Measurements from ENCODE around the gene DNAJC11.

The DNAJC11 gene

DNA sequence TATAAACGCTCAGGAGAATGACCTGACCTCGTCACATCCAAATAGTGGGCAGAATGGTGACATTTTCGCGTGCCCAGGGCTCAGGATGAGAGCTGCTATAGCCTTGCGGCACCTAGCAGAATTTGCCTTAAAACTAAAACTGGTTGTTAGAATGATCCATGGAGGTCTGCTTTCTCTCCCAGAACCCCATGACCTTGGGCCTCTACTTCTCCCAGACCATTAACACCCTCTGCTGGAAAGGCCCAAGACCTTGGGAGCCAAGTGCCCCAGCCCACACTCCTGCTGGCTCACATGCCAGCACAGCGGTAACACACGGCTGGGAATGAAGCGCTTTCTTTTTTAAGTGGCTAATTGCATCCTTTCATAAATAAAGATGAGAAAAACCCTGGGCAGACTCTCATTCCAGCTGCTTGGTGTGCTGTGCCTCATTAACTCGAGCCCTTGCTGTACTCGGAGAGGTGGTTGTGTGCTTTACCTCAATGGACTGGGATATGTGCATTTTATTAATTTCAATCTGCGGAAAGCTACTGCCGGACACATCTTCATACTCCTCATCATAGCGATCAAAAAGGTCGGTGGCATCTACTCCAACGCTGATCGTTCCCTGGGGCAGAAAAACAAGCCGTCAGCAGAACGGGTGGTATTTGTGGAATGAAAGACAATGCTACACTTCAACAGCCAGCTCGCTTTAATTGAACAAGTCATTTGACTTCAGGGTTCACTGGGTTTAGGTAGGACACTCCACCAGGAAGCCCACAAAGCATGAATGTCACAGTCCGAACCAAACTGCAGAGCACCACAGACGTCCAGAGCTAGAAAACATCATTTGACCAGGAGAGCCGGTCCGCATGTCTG, 48.0 kb downstream of the DNAJC11 start:
- POLR2A ChIA-PET = no interaction called here
- CTCF ChIA-PET = interaction anchor here (0.8 to 5.4 kb wide), 8 partner anchors 7 to 215 kb away, joined by 3 to 49 read pairs (median 6); partner anchors contain the start of genes NOL9, PLEKHG5 and TAS1R1
- H3K4me3 ChIP-seq (ENCODE audit: low read depth, low read length) = no peak overlapping the region
- TF ChIP-seq, protein P1, sequence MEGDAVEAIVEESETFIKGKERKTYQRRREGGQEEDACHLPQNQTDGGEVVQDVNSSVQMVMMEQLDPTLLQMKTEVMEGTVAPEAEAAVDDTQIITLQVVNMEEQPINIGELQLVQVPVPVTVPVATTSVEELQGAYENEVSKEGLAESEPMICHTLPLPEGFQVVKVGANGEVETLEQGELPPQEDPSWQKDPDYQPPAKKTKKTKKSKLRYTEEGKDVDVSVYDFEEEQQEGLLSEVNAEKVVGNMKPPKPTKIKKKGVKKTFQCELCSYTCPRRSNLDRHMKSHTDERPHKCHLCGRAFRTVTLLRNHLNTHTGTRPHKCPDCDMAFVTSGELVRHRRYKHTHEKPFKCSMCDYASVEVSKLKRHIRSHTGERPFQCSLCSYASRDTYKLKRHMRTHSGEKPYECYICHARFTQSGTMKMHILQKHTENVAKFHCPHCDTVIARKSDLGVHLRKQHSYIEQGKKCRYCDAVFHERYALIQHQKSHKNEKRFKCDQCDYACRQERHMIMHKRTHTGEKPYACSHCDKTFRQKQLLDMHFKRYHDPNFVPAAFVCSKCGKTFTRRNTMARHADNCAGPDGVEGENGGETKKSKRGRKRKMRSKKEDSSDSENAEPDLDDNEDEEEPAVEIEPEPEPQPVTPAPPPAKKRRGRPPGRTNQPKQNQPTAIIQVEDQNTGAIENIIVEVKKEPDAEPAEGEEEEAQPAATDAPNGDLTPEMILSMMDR (IDR thresholded peaks at IDR 0.05; ENCODE audit: insufficient read depth, low read length, missing control alignments) = no peak
- no peak for DNase-seq (ENCODE audit: low read depth, low spot score)

DNA sequence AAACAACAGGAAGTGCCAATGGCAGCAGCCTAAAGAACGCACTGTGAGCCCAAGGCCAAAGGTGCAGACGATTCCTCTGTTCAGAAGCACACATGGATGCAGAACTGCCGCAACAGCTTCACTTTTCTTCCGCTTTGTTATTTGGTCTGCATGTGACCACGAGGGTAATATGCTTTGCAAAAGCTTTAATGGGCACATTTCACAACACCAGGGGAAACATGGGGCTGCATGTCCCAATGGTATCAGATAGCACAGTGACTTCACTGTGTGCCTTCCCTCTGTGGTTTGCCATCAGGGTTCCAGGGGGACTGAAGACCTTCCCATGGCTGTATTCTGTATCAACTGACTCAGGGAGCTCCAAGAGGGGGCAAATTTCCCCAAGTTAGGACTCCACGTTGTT, 48.6 kb downstream of the DNAJC11 start:
- CTCF ChIA-PET = interaction anchor here (1.0 to 2.2 kb wide), 3 partner anchors 10 to 65 kb away, joined by 3 to 7 read pairs (median 3); no protein-coding TSS in a partner anchor
- no peak for DNase-seq (ENCODE audit: low read depth, low spot score)
- H3K4me3 ChIP-seq (ENCODE audit: low read depth, low read length) = no peak overlapping the region
- TF ChIP-seq, protein P1 (IDR thresholded peaks at IDR 0.05; ENCODE audit: insufficient read depth, low read length, missing control alignments) = no peak
- POLR2A ChIA-PET = no interaction called here

DNA sequence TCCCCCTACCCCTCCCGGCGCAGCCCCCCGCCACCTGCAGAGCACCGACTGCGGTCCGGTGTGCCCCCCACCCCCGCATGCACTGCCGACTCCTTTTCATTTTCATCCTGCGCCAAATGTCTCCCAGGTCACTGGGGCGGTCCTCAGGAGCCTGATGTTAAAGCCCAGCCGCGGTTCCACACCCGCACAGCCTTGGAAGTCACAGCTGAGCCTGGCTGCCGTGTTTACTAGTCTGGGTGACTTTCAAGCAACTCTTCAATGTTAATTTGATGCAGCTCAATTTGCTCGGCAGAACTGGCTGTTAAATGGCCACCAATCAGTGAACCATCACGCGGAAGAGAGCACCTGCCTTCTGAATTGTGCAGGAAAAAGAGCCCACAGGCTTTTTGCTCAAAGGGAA, 49.7 kb downstream of the DNAJC11 start:
- H3K4me3 ChIP-seq (ENCODE audit: low read depth, low read length) = no peak overlapping the region
- CTCF ChIA-PET = interaction anchor here (1.0 to 2.2 kb wide), 5 partner anchors 9 to 162 kb away, joined by 3 to 9 read pairs (median 5); no protein-coding TSS in a partner anchor
- TF ChIP-seq, protein P1 (IDR thresholded peaks at IDR 0.05; ENCODE audit: insufficient read depth, low read length, missing control alignments) = no peak
- POLR2A ChIA-PET = no interaction called here
- DNase-seq (ENCODE audit: low read depth, low spot score) = no peak

DNA sequence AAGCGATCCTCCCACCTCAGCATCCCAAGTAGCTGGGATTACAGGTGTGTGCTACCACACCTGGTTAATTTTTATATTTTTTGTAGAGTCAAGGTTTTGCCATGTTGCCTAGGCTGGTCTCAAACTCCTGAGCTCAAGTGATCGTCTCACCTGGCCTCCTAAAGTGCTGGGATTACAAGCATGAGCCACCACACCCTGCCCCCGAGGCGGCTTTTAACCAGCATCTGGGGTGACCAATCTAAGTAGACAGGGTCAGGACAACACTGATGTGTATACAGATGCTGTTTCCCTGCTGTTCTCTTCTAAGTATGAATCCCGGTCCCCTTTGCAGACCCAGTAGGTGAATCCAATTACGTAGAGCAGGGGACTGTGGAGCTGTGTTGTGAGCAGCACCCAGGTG, 53.1 kb downstream of the DNAJC11 start:
- CTCF ChIA-PET = interaction anchor here (0.8 to 8.3 kb wide), 8 partner anchors 8 to 194 kb away, joined by 3 to 120 read pairs (median 12); partner anchors contain the start of genes NOL9, PLEKHG5 and TAS1R1
- POLR2A ChIA-PET = interaction anchor here (0.6 kb wide), 1 partner anchor 11 kb away, joined by 3 read pairs; no protein-coding TSS in a partner anchor
- DNase-seq (ENCODE audit: low read depth, low spot score) = no peak
- H3K4me3 ChIP-seq (ENCODE audit: low read depth, low read length) = no peak overlapping the region
- TF ChIP-seq, protein P1 (IDR thresholded peaks at IDR 0.05; ENCODE audit: insufficient read depth, low read length, missing control alignments) = no peak

DNA sequence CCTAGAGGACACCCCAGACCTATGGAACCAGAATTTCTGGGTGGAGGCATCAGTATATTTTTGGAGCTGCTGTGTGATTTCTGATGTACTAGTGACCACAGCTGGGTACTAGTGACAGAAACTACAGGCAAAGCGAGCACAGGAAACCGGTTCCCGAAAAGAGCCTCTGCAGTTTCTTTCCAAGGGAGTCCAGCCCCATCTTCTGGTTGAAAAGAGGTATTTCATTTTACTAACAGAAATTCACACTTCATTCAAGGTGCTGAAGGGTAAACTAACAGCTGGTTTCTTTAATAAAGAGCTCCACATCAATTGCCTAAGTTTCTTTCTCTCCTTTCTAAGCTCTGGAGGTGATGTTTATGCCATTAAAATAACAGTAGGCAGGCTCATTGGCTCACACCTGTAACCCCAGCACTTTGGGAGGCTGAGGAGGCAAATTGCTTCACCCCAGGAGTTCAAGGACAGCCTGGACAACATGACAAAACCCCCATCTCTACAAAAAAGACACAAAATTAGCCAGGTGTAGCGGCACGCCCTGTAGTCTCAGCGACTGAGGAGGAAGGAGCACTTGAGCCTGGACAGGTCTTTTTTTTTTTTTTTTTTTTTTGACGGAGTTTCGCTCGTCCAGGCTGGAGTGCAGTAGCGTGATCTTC, 55.0 kb downstream of the DNAJC11 start:
- ChIA-PET CTCF (interaction anchor here (0.6 to 8.3 kb wide), 35 partner anchors 10 to 284 kb away, joined by 3 to 120 read pairs (median 4); partner anchors contain the start of genes NOL9, PLEKHG5 and TAS1R1), POLR2A (interaction anchor here (0.6 kb wide), 1 partner anchor 48 kb away, joined by 3 read pairs; no protein-coding TSS in a partner anchor)
- DNase-seq (ENCODE audit: low read depth, low spot score) = peak; percentile 4

More for the DNA sequence above, 55.0 kb downstream of the DNAJC11 start:
- TF ChIP-seq, protein P1 (IDR thresholded peaks at IDR 0.05; ENCODE audit: insufficient read depth, low read length, missing control alignments) = peak; percentile 50
- H3K4me3 ChIP-seq (ENCODE audit: low read depth, low read length) = no peak overlapping the region
